Measurements from ENCODE around the gene DIPK1C. TPM values are rescaled to one million over a fixed set of nuclear protein-coding genes. Genes with fewer than 3 reads are reported as not detected.

The DIPK1C gene
- total RNA-seq, 2 experiments from 2014 or later: not detected

DNA sequence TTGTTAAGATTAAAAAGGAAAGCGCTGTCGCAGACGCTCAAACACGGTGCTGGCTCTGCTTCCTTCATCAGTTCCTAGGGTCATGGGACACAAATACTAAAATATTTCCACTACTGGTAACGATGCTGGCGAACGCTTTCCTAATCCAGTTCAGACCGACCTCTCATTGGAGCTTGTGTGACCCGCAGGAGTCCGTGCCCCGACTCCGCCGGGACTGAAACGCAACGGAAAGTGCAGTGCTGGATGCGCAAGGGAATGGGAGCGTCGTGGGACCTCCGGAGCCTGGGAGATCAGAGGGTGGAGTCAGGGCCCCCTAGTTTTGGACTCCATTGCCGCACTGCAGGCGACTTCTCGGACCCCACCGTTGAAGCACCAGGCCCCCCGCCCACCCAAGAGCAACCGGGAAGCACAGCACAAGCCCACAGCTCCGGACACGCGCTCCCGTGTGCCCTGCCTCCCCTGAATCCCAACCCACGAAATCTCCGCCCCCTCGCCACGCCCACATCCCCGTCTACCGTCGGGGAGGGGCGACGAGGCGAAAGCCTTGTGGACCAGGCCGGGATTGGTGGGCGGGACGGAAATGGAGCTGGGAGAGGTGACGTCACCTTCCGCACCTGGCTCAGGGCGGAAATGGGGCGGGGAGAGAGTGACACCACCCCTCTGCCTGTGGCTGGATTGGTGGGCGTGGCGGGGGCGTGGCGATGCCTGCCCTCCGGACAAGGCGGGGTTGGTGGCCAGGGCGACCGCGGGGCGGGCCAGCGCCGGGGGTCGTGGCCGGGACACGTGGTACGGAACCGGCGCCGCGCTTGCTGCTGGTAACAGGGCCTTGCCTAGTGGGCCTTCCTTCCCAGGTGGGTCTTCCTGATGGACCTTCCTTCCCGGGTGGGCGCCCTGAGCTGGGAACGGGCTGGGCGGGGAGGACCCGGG is 38.7 kb upstream of the DIPK1C start, which contains the start of gene CNDP2:
Gene CNDP2 (plus strand): TSS at position 783 of the 927 bp plus-strand sequence. CDS start 3,611 bp downstream, outside the sequence.
- Mint-ChIP-seq H3K27me3 (peaks cover 8% of the 10 kb centered on the region), H3K4me3 (peak within 1 kb of the TSS; percentile 84), H3K4me1 (peaks cover 46% of the 10 kb centered on the region), H3K9me3 (no peaks in the 10 kb centered on the region), H3K36me3 (ENCODE audit: low read depth) (peaks cover 12% of the 10 kb centered on the region), H3K27ac (peak within 1 kb of the TSS; percentile 97)
- POLR2A ChIA-PET: interaction anchor here (0.6 kb wide), 1 partner anchor 297 kb away, joined by 3 read pairs; no protein-coding TSS in a partner anchor
- peak; percentile 99 for DNase-seq
- CTCF ChIA-PET: interaction anchor here (1.0 to 1.8 kb wide), 2 partner anchors 117 to 142 kb away, joined by 3 to 6 read pairs; no protein-coding TSS in a partner anchor

DNA sequence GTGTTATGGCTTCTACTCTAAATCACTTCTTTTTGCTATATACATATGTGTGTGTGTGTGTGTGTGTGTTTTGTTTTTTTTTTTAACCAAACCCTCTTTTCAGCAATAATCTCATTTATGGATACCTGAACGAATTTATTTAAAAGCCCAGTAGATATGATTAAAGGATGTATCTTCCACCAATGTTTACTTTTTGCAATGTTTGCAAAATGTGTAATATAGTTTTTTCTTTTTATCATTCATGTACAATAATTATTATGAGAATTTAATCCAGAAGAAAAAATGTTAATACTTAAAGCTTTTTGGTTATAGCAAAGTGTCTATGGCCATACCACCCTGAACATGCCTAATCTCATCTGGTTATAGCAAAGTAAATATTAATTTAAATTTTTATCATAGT is 37.4 kb upstream of the DIPK1C start:
- Mint-ChIP-seq H3K4me3 (no peak overlapping the region), H3K36me3 (ENCODE audit: low read depth) (peaks cover 4% of the 10 kb centered on the region), H3K27me3 (peaks cover 8% of the 10 kb centered on the region), H3K9me3 (no peaks in the 10 kb centered on the region), H3K4me1 (peaks cover 36% of the 10 kb centered on the region), H3K27ac (no peak overlapping the region)
- no peak for DNase-seq
- CTCF ChIA-PET: interaction anchor here (1.4 kb wide), 1 partner anchor 296 kb away, joined by 3 read pairs; no protein-coding TSS in a partner anchor
- POLR2A ChIA-PET: no interaction called here

DNA sequence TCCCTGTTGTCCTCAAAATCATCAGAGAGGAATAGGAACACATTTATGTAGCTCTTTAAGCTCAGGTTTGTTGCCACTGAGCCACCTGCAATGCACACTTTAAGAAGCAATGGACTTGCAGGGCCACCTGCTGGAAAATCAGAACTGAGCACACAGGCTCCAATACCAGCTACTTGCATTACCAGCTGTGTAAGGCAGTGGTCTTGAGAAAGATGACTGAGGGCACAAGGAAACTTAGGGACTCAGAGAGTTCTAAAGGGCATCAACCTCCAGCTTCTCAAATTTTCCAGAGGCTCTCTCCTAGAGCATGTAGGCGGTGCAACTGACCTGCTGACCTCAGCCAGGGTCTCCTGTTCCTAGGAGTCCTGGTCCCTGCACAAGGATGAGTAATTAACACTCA is 36.6 kb upstream of the DIPK1C start:
- peaks cover 4% of the 10 kb centered on the region for H3K36me3 Mint-ChIP-seq (ENCODE audit: low read depth)

DNA sequence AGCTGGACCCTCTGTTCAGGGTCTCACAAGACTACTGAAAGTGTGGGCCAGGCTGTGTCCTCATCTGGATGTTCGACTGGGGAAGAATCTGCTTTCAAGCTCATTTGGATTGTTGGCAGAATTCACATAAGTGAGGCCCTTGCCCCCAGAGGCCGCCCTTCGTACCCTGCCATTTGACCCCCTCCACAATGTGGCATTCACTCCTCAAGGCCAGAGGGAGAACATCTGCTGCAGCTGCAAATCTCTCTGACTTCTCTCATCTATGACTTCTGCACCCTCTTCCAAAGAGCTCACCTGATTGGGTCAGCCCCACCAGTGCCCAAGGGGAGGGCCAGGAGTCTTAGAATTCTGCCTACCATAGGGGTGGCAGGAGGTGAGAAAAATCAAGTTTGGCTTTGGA is 35.2 kb upstream of the DIPK1C start:
- Mint-ChIP-seq H3K4me1 (peaks cover 15% of the 10 kb centered on the region), H3K27ac (no peak overlapping the region)

More for the DNA sequence above, 36.6 kb upstream of the DIPK1C start:
- Mint-ChIP-seq H3K27ac (no peak overlapping the region), H3K27me3 (peaks cover 14% of the 10 kb centered on the region), H3K4me3 (no peak overlapping the region), H3K4me1 (peaks cover 28% of the 10 kb centered on the region), H3K9me3 (no peaks in the 10 kb centered on the region)
- peak; percentile 80 for DNase-seq
- ChIA-PET POLR2A (no interaction called here), CTCF (interaction anchor here (0.6 to 2.6 kb wide), 19 partner anchors 8 to 753 kb away, joined by 3 to 24 read pairs (median 3); no protein-coding TSS in a partner anchor)

DNA sequence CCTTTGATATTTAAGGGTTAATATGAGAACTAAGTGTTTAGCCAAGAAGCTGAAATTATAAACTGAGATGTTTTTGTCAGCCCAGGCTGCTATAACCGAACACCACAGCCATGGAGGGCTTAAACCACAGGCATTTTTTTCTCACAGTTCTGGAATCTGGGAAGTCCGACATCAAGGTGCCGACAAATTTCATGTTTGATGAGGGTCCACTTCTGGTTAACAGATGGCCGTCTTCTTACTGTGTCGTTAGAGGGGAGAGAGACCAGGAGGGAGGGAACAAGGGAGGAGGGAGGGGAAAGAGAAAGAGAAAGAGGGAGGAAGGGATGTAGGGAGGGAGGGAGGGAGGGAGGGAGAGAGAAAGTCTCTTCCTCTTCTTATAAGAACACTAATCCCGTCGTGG is 32.6 kb upstream of the DIPK1C start:
- DNase-seq: no peak
- Mint-ChIP-seq H3K4me1 (peaks cover 16% of the 10 kb centered on the region), H3K27ac (no peak overlapping the region), H3K9me3 (no peaks in the 10 kb centered on the region), H3K36me3 (ENCODE audit: low read depth) (no peaks in the 10 kb centered on the region), H3K4me3 (no peak overlapping the region), H3K27me3 (peaks cover 14% of the 10 kb centered on the region)
- ChIA-PET POLR2A (no interaction called here), CTCF (no interaction called here)

More for the DNA sequence above, 35.2 kb upstream of the DIPK1C start:
- Mint-ChIP-seq H3K36me3 (ENCODE audit: low read depth) (no peaks in the 10 kb centered on the region), H3K4me3 (no peak overlapping the region), H3K27me3 (peaks cover 14% of the 10 kb centered on the region), H3K9me3 (no peaks in the 10 kb centered on the region)
- no peak for DNase-seq
- ChIA-PET CTCF (interaction anchor here (0.7 to 2.6 kb wide), 4 partner anchors 60 to 409 kb away, joined by 3 to 24 read pairs (median 3); no protein-coding TSS in a partner anchor), POLR2A (no interaction called here)

DNA sequence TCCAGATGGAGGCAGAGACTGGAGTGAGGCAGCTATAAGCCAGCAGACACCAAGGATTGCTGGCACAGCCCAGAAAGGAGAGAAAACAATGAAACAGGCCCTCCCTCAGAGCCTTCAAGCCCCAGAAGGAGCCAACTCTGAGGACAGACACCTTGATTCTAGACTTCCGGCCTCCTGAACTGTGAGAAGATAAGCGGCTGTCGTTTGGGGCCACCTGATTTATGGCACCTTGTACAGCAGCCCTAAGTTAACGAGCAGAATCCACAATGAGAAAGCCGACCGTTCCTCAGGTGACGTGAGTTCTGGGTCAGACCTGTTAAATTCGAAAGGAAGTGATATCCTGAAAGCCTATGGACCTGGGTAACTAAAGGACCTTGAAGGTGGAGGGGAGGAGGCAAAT is 31.8 kb upstream of the DIPK1C start:
- Mint-ChIP-seq H3K27me3 (peaks cover 10% of the 10 kb centered on the region), H3K27ac (no peak overlapping the region), H3K36me3 (ENCODE audit: low read depth) (no peaks in the 10 kb centered on the region), H3K4me1 (peaks cover 21% of the 10 kb centered on the region), H3K4me3 (no peak overlapping the region), H3K9me3 (no peaks in the 10 kb centered on the region)
- CTCF ChIA-PET: no interaction called here
- DNase-seq: no peak
- POLR2A ChIA-PET: no interaction called here

DNA sequence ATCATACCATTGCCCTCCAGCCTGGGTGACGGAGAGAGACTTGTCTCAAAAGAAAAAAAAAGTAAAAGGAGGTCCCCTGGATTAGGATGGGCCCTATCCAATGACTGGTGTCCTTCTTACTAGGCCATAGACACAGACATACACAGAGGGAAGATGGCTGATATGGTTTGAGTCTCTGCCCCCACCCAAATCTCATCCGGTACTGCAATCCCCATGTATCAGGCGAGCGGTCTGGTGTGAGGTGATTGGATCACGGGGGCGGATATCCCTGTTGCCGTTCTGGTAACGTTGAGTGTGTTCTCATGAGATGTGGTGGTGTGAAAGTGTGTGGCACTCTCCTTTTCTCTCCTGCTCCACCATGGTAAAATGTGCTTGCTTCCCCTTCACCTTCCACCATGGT is 31.2 kb upstream of the DIPK1C start:
- Mint-ChIP-seq H3K4me1 (peaks cover 19% of the 10 kb centered on the region), H3K4me3 (no peak overlapping the region), H3K27ac (no peak overlapping the region), H3K9me3 (no peaks in the 10 kb centered on the region), H3K36me3 (ENCODE audit: low read depth) (no peaks in the 10 kb centered on the region), H3K27me3 (peaks cover 6% of the 10 kb centered on the region)
- POLR2A ChIA-PET: no interaction called here
- CTCF ChIA-PET: interaction anchor here (0.6 kb wide), 1 partner anchor 211 kb away, joined by 4 read pairs; no protein-coding TSS in a partner anchor
- no peak for DNase-seq

DNA sequence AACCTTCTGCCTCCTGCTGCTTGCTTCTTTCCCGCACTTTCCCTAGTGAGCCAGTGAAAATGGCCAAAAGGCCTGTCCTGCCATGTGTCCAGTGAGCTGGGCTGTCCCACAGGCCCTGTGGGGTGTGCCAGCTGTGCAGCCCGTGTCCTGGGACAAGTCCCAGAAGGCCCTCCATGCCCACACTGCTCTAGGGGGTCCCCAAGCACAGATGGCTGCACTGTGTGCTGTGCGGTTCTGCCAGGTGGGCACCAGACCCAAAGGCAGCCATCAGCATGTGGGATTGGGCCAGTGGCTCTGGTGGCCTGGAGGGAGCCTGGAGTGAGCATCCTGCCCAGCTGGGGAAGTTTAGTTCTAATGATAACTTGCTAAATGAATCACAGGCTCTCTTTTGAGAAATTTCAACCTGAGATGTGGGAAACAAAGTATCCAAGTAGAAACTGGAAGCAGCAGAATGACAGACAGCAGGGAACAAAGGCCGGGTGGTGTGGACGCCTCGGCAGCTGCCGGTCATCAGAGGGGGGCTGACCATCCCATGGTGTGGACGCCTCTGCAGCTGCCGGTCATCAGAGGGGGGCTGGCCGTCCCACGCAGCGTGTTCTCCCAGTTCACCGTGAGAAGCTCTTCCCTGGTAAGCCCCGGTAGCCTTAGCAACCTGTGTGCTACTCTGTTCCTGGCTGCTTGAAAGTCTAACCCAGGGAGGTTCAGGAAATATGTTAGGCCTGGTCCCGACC is 29.2 kb upstream of the DIPK1C start:
- H3K4me1 Mint-ChIP-seq: peaks cover 19% of the 10 kb centered on the region
- no peak overlapping the region for H3K4me3 Mint-ChIP-seq
- ChIA-PET CTCF (interaction anchor here (1.6 kb wide), 2 partner anchors 37 to 176 kb away, joined by 4 read pairs; no protein-coding TSS in a partner anchor), POLR2A (no interaction called here)
- no peaks in the 10 kb centered on the region for H3K9me3 Mint-ChIP-seq
- H3K27me3 Mint-ChIP-seq: peaks cover 6% of the 10 kb centered on the region
- H3K36me3 Mint-ChIP-seq (ENCODE audit: low read depth): no peaks in the 10 kb centered on the region
- no peak for DNase-seq
- no peak overlapping the region for H3K27ac Mint-ChIP-seq

DNA sequence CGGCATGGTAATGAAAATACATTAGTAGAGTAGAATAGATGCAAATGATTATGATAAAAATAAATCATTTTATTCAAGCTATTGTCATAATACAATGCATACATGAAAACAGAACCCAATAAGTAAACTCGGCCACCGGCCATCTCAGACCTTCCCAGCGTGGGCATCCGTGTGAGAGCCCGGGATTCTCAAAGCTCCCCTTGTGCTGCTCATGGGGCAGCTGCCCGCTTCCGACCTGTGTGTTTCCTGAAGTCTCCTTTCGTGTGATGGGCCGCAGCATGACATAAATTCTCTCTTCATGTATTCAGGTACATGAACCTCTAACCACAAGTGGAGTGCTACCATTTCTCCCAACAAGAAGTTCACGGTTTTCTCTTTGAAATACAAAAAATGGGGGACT is 25.6 kb upstream of the DIPK1C start:
- DNase-seq: no peak
- peaks cover 19% of the 10 kb centered on the region for H3K4me1 Mint-ChIP-seq
- H3K27me3 Mint-ChIP-seq: no peaks in the 10 kb centered on the region
- ChIA-PET POLR2A (no interaction called here), CTCF (no interaction called here)
- no peak overlapping the region for H3K27ac Mint-ChIP-seq
- H3K36me3 Mint-ChIP-seq (ENCODE audit: low read depth): no peaks in the 10 kb centered on the region
- H3K9me3 Mint-ChIP-seq: no peaks in the 10 kb centered on the region
- H3K4me3 Mint-ChIP-seq: no peak overlapping the region

DNA sequence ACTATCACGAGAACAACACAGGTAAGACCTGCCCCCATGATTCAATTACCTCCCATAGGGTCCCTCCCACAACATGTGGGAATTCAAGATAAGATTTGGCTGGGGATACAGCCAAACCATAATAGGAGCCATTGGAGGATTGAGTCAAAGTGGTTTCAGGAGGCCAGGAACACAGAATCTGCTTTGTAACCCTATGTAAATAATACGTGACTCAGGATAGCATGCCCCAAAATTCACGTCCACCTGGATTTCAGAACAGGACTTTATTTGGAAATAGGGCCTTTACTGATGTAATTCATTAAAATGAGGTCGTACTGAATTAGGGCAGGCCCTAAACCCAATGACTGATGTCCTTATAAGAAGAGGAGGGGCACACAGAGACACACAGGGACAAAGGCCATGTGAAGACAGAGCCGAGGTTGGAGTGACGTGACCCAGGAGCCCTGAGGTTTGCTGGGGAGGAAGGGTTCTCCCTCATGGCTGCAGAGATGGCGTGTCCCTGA is 23.1 kb upstream of the DIPK1C start:
- no peak for DNase-seq
- H3K27ac Mint-ChIP-seq: no peak overlapping the region
- H3K36me3 Mint-ChIP-seq (ENCODE audit: low read depth): no peaks in the 10 kb centered on the region
- H3K9me3 Mint-ChIP-seq: no peaks in the 10 kb centered on the region
- ChIA-PET POLR2A (no interaction called here), CTCF (no interaction called here)
- H3K4me3 Mint-ChIP-seq: no peak overlapping the region
- H3K27me3 Mint-ChIP-seq: no peaks in the 10 kb centered on the region
- H3K4me1 Mint-ChIP-seq: peaks cover 9% of the 10 kb centered on the region

DNA sequence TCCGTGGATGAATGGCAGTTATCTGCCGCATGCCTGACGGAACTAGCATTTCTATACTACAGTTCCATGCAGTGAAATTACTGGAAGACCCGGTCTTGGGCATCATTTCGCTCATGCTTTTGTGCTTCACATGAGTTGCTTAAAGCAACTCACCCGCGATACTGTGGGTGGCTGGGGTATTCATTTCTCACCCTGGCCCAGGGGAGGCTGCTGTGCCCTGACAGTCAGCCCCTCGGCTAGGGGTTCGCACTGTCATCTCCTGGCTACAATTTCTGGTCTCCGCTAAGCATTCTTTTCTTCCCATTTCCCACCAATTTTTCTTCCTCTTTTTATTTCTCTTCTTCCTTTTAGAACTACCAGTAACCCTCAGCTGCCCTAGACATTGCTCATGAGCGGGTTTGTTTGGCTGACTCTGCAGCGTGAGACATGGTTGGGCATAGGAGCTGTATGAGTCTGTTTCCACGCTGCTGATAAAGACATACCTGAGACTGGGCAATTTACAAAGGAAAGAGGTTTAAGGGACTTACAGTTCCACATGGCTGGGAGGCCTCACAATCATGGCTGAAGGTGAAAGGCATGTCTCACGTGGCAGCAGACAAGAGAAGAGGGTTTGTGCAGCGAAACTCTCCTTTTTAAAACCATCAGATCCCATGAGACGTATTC is 22.5 kb upstream of the DIPK1C start:
- H3K27ac Mint-ChIP-seq: no peak overlapping the region
- no peaks in the 10 kb centered on the region for H3K27me3 Mint-ChIP-seq
- ChIA-PET CTCF (no interaction called here), POLR2A (no interaction called here)
- no peaks in the 10 kb centered on the region for H3K9me3 Mint-ChIP-seq
- H3K4me3 Mint-ChIP-seq: no peak overlapping the region
- peaks cover 5% of the 10 kb centered on the region for H3K4me1 Mint-ChIP-seq
- DNase-seq: no peak
- no peaks in the 10 kb centered on the region for H3K36me3 Mint-ChIP-seq (ENCODE audit: low read depth)

DNA sequence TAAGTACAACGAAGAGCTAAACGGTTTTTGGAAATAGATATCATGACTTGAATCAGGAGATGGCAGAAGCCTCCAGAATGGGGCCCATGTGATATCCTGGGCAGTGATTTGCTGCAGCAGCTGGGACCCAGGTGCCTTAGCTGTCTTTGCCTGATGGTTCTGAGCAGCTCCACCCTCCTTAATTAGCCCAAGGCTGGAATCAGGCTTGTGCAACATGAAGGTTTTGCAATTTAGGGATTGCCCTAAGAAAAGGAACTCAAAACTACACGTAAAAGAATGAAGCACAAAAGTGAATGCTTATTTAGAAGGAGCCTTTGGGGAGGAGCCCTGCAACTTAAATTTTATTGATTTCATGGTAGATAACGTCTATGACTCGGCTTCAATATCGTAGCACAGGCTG is 21.8 kb upstream of the DIPK1C start:
- ChIA-PET POLR2A (no interaction called here), CTCF (no interaction called here)
- H3K36me3 Mint-ChIP-seq (ENCODE audit: low read depth): no peaks in the 10 kb centered on the region
- H3K4me1 Mint-ChIP-seq: no peaks in the 10 kb centered on the region
- DNase-seq: no peak
- H3K27me3 Mint-ChIP-seq: no peaks in the 10 kb centered on the region
- H3K27ac Mint-ChIP-seq: no peak overlapping the region
- no peak overlapping the region for H3K4me3 Mint-ChIP-seq
- H3K9me3 Mint-ChIP-seq: no peaks in the 10 kb centered on the region
